GM21515 (cell line): Measurements from ENCODE around the gene TRABD2B.
"Not testable (repeated sequence)": the region's sequence is repeated elsewhere in the genome, so short reads cannot be mapped to it uniquely, and the experiment has no call there.

Experiments
- ATAC-seq: cut with Tn5 transposase; IDR thresholded peaks from one replicate; pipeline ENCODE4 v1.9.1; 2021; ENCODE audit not compliant: unreplicated experiment

TRABD2B gene

DNA sequence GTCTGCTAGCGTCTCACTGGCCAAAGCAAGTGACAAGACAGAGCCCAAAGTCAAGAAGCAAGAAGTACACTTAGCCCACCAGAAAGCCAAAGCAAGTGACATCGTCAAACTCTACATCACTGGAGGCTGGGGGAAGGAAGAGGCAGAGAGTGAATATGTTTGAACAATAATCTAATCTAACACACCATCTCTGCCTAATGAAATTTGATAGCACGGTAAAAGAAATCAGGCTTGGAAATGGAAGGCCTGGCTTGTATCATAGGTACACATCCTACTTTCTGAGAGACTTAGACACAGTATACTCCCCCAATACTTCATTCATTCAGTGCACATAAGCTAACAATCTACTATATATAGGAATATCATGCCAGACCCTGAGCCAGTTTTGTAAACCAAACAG, 26.3 kb downstream of the TRABD2B start:
- ATAC-seq, result no peak

DNA sequence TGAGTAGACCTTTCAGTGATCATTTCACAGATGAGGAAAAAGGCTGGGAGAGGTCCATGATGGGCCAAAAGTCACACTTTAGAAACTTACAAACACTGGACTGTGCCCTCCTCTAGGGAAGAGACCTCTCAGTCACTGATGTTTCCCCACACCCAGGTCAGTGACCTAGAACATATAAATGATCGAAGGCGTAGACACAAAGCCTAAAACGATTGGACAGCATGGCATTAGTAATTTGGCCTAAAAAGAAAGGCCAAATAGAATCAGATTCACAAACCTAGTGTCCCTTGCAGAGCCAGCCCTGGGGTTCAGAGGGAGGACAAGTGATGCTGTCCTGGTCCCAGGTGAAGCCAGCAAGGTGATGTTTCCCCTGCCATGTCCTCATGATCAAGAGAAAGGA, 27.7 kb downstream of the TRABD2B start:
- ATAC-seq, result no peak

DNA sequence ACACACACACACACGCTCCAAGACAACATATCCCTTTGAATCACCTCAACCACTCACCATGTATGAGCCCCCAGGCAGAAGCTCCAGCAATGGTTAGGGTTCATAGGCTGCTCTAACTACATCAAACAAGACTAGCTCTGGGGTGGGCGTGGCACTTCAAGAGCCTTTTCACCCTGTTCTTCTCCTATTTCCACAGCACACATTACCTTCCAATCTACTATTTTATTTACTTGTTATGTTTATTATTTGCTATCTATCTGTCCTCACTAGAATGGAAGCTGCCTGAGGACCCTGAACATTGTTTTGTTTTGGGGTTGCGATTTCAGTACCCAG, 28.7 kb downstream of the TRABD2B start:
- no peak for ATAC-seq

DNA sequence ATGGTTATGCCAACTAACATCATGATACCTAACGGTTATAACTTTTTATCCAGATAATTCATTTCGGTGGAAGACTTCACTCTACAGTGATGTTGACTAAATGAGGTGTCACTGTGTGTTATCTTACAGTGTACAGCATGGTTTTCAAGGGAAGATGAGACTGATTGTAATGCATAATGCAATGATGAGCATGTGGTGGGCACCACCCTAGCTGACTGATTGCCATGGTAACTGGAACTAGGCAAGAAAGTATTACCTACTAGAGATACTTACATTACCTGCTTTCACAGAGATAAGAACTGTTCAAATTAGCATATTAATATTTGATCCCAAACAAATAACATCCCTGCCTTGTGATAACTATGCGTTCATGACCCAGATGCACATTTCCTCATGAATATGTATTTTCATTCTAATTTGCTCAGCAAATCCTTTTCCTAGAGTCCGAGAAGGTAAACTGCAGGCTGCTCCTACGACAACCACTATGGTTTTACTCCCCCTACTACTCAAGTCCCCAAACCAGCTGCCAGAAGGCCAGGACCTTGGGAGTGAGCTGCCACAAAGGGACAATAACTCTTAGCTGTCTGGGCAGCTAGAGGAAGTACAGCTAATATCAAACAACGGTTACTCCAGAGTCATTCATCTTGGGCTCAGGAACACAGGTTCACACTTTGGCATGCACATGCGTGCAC, 29.2 kb downstream of the TRABD2B start:
- no peak for ATAC-seq

DNA sequence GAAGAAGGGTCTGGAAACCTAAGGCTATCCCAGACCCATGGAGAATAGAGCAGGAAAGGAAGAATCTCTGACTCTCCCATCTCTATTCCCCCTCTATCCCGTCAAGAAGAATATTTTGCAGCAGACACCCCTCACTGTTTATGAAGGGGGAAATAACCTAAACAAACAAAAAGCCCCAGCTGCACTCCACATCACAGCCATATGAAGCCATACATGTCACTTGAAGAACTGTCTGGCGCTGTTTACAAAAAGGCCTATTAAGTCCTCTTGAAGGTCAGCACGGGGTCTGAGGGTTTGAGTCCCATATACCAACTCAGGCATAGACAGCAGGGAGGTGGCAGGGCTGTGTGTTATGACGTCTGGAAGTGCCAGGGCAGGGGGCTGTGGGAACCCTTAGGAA, 31.4 kb downstream of the TRABD2B start:
- ATAC-seq, result no peak

DNA sequence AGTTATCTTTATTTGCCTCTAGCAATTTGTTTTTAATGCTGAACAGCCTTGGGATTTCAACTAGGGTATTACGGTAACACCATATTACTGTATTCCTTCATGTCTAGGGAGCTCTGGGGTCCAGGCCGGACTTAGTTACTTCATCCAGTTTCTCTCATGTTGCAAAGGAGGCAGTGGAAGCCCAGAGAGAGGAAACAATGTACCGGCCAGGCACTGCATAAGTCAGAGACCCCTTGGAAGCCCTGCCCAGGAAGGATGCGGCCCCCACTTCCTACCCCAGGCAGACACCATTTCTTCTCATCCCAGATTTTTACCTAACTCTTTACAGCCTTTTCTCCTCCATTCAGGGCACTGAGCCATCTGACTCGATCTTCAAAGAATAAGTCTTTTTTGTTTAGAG, 32.5 kb downstream of the TRABD2B start:
- ATAC-seq, result no peak

DNA sequence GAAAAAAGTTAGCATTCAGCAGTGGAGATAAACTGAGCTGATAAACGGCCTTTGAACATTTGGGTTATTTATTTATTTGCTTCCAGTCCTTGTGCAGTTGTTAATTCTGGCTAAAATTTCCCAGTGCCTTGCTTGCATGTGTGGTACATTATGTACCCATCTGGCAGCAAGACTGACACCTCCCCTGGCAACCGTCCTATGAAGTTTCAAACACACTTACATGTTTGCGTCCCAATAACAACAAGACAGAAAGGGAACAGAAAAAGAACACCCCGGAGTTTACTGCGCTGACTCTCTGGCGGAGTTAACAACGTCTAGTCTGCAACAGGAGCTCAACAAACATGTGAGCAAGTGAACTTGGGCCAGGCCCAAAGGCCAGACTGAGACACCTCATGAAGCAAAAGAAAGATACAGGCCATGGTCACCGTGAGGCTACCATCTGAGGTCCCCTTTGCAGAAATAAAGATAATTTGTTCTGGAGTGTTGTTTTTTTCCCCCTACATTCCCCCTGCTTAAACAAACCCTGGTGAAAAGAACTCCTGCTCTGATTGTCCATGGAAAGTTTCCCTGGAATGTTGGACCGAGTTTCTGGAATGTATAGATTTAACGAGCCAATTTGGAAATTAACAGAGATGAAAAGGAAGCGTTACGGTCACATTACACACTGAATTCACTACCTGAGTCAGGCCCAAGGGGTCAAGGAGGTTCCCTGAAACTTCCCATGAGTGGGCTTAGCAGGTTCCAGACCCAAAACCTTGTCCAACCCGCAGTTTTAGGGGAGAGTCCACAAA, 33.4 kb downstream of the TRABD2B start:
- no peak for ATAC-seq

DNA sequence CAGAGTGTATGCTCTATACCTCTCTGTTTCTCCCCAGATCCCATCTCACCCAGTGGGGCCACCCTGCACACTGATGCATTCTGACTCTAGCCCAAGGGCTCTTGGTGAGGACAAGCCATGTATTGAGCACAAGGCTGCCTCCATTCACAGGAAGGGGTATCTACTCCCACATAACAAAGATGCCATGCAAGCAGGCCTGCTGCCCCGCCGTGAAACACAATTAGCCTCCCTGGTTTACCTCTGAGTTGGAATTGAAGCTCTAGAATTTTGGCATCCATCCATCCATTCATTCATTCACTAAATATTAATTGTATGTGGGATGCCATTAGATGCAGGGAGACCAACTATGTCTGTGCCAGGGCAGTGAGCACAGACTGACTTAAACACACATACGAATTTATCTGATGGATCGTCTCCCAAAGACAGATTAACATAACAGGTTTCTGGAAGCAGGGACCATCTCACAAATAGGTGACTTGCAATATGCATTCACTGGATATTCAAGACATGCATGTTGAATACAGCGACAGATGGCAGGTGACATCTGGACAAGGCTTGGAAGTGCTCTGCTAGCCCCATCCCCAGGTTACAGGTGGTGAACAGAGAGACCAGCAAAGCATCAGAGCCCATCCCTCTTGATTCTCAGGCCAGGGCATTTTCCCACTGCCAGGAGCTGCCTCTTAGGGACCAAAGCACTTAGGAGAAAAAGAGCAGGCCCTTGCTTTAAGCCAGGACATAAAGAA, 34.3 kb downstream of the TRABD2B start:
- no peak for ATAC-seq

DNA sequence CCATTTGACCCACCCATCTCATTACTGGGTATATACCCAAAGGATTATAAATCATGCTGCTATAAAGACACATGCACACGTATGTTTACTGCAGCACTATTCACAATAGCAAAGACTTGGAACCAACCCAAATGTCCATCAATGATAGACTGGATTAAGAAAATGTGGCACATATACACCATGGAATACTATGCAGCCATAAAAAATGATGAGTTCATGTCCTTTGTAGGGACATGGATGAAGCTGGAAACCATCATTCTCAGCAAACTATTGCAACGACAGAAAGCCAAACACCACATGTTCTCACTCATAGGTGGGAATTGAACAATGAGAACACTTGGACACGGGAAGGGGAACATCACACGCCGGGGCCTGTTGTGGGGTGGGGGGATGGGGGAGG, 35.4 kb downstream of the TRABD2B start:
- not testable (repeated sequence) for ATAC-seq

DNA sequence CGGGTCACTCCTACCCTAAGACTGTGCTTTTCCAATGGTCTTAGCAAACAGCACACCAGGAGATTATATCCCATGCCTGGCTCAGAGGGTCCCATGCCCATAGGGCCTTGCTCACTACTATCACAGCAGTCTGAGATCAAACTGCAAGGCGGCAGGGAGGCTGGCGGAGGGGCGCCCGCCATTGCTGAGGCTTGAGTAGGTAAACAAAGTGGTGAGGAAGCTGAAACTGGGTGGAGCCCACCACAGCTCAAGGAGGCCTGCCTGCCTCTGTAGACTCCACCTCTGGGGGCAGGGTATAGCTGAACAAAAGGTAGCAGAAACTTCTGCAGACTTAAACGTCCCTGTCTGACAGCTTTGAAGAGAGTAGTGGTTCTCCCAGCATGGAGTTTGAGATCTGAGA, 40.7 kb downstream of the TRABD2B start:
- ATAC-seq, result not testable (repeated sequence)

DNA sequence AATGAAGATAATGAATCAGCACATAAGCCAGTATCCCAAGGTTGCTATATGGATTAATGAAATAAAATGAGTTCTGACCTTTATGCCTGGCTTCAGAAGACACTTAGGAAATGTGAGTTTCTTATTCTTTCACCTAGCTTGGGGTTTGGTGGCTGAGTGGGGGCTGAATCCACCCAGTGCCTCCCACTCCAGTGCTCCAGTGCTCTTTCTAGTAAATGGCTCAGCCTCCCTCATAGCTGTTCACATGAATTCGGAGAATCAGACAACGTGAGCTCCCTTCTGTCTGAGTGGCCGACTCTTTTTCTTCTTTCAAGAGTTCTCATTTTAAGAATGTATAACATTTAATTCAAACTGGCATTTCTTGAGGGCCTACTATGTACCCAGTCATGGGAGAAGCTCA, 43.5 kb downstream of the TRABD2B start:
- no peak for ATAC-seq

DNA sequence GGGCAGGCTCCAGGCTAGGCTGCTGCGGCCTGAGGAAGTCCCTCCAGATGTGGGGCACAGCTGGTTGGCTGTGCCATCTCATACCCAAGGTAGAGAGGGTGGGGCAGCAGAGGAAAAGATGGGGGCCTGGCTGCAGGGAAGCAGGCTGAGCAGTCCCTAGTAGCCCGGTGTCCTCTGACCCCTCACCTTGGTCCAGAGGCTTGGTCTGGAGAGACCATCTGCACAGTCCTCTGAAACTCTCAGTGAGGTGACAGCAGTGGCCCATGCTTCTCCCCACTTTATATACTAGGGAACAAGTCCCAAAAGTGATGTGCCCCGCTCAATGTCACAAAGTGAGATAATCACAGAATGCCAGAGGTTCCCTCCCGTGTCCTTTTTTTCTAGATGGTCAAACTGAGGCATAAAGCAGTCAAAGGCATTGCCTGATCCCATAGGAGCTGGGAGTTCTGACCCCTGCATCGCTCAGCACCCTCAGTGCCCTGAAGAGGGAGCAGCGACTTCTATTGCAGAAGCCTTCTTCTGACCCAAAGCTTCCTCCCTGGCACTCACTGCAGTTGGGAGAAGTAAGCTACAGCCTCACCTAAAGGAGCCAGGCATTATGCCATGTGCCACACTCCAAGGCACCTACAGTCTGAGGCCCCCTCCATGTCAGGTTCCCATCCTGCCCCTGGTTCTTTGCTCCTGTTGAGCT, 45.5 kb downstream of the TRABD2B start:
- ATAC-seq, result no peak

DNA sequence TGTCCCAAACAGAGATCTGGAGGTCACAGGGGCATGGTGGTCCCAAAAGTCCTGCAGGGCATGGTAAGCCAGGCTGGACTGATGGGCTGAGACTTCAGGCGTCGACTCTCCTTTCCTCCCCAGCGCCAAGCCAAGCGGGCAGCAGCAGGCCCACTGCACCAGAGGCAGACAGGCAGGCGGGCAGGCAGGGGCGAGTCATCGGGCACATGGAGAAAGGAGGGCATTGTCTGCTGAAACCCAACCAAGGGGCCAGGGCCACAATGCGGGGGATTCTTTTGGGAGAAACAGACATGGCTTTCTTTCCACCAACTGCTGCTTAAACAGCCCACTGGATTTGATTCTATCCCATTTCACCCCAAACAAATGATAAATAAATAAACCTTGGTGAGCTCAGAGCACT, 46.2 kb downstream of the TRABD2B start:
- ATAC-seq, result no peak

DNA sequence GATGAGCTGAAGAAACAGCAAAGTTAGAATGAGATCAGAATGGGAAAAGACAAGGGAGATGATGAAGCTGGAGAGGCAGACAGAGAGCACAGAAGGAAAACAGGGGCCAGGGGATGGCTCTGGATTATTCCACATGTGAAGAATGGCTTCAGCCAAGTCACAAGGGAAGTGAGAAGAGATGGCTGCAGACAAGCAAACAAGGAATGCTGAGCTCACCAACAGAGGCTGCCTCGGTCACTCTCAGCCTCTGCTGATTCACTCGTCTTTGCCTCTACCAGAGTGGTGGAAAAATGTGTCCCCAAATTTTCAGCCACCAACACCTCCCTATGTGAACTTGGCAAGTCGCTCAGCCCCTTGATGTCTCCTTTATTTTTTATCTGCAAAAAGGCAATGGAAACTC, 46.7 kb downstream of the TRABD2B start:
- ATAC-seq, result no peak

DNA sequence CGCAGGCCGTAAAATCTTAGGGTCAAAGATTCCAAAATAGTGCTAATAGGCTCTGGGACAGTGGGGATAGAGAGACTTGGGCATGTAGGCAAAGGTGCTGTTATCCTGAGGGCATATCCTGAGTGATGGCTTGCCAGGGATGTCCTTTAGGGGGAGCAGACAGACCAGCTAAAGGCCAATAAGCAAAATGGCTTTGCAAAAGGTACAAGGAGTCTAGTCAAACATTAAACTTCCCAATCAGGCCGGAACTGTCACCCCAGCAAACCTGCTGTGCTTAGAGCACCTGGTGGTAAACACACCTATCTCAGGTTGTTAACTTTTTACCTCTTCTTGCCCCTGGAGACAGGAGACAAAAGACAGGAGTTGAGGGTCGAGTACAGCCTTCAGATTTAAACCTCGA, 49.1 kb downstream of the TRABD2B start:
- no peak for ATAC-seq

DNA sequence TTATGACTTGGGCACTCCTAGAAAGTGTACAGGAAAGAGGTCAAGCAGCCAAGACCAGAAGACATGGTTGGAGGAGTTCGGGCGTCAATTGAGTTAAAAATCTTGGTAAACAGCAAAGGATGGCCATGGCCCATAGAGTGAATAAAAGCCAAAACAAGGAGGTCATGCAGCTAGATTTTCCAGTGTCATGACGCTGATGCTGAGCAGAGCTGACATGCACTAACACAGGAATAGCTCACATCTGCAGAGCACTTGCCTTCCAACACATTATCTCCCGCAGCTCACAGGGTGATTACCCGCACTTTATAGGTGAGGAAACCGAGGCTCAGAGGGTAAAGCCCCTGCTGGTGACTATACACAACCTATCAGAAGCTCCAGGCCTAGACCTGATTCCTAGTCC, 49.7 kb downstream of the TRABD2B start:
- ATAC-seq, result no peak

DNA sequence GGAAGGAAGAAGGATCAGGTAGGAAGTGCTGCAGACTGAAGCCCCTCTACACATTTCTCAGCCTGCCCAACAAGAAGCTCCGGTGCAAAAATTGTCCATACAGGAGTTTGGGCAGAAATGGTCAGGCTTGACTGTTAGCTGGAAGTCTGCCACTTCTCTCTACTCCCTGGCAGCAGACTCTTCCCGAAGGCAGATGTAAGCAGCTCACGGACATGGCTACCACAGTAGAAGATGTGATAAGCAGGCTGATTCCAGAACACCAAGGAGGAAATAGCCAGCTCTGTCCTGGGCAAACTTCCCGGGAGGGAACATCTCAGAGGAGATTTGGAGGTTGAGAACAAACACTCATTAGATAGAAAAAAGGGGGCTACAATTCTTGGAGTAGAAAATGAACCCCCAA, 52.6 kb downstream of the TRABD2B start:
- no peak for ATAC-seq

DNA sequence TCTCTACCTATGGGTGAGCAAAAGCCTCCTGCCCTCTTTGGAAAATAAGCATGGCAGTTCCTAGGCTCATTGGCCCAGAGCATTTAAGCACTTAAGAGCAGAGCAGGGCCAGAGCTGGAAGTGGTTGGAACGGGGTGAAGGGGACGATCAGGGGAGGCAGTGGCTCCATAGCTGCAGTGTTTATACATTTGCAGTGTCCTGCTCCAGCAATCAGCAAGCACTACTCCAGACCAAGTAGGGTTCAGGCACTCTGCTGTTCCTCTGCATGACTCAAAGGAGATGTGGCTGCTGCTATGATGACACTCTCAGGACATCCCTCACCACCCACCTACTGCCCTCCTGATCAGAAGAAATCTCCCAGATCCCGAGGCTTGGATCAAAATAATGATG, 55.0 kb downstream of the TRABD2B start:
- ATAC-seq, result no peak

DNA sequence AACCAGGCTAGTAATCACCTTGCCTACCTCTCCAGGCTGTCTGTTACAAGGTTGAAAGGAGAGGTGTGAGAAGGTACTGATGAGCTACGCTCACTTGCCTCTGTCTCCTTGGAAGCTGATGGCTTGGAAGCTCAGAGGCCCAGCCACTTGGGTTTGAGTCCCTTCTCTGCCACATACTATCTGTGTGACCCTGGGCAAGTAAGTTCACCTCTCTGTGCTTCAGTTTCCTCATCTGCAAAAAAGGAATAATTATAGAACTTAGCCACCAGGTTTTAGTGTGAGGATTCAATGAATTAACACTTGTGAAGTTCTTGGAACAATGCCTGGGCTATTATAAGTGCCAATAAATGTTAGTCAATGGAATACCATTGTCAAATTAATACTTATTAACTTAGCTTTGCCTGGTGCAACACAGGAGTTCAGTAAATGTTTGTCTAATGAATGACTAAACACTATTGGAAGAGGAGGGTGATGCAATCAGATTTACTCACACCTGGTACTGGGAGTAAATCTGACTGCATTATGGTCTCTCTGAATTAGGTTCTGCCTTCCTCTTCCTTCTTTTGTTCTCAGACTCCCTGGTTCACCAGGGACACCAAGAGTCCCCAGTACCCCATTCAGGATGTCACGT, 55.5 kb downstream of the TRABD2B start:
- ATAC-seq, result no peak

DNA sequence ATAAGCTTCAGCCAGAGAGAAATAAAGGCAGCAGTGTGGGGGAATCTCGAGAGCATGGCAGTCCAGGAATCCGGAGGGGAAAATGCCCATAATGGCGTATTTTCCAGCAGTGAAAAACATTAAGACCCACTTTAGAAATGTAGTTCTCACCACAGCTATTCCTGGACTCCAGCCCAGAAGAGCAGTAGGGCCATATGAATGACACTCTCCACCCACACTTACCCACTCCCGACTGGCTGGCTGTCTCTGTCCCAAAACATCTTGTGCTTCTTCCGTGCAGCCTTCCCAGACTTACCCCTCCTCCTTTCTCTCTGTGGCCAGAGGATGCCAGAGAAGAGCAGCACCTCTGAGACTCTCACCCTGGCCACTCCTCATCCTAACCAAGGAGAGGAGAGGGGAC, 56.4 kb downstream of the TRABD2B start:
- ATAC-seq, result no peak

DNA sequence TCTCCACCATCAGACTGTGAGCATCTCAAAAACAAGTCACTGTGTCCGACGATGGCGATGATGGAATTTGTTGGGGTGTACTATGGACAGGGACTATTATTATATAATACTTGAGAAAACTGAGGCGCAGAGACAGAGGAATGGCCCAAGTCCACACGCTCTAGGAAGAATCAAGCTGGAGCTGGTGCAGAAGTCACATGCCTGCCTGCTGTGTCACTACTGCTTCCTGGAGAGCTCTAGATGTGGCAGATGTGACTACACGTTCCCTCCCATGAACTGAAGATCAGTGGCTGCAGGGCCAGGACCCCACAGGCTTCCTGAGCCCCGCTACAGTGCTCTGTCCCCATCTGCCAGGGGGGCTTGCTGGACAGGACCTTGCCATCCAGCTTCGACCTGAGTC, 56.9 kb downstream of the TRABD2B start:
- ATAC-seq, result no peak
